Measurements from ENCODE around the gene ICE1. TPM values are rescaled to one million over a fixed set of nuclear protein-coding genes. Genes with fewer than 3 reads are reported as not detected.
A peak's percentile ranks its signal among the peaks of the same experiment; 100 is the strongest.

ICE1 gene
- polyA plus RNA-seq, 1 experiment: 23.4 TPM

- Histone ChIP-seq H3K27ac (ENCODE audit: low read depth, low read length) (no peak overlapping the region), H3K9me3 (ENCODE audit: control insufficient read depth, insufficient read depth, low read length) (no peaks in the 10 kb centered on the region; the same call in 1 of the 2 replicates), H3K27me3 (ENCODE audit: control insufficient read depth, insufficient read depth, low read length) (peaks cover 7% of the 10 kb centered on the region), H3K4me3 (ENCODE audit: low read depth, low read length) (peak overlapping the region; percentile 38)
- TF ChIP-seq, protein P1, sequence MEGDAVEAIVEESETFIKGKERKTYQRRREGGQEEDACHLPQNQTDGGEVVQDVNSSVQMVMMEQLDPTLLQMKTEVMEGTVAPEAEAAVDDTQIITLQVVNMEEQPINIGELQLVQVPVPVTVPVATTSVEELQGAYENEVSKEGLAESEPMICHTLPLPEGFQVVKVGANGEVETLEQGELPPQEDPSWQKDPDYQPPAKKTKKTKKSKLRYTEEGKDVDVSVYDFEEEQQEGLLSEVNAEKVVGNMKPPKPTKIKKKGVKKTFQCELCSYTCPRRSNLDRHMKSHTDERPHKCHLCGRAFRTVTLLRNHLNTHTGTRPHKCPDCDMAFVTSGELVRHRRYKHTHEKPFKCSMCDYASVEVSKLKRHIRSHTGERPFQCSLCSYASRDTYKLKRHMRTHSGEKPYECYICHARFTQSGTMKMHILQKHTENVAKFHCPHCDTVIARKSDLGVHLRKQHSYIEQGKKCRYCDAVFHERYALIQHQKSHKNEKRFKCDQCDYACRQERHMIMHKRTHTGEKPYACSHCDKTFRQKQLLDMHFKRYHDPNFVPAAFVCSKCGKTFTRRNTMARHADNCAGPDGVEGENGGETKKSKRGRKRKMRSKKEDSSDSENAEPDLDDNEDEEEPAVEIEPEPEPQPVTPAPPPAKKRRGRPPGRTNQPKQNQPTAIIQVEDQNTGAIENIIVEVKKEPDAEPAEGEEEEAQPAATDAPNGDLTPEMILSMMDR (IDR thresholded peaks at IDR 0.05; ENCODE audit: low read depth, low read length): no peak
- no peak for DNase-seq (ENCODE audit: low read depth, low spot score)
- CTCF ChIA-PET: interaction anchor here (0.8 to 2.0 kb wide), 5 partner anchors 9 to 1082 kb away, joined by 3 to 6 read pairs (median 5); no protein-coding TSS in a partner anchor
- POLR2A ChIA-PET: interaction anchor here (0.7 kb wide), 1 partner anchor 14 kb away, joined by 3 read pairs; no protein-coding TSS in a partner anchor
Measured at GRCh38 chr5:5494489-5495402, 72.3 kb downstream of the ICE1 start.

DNA sequence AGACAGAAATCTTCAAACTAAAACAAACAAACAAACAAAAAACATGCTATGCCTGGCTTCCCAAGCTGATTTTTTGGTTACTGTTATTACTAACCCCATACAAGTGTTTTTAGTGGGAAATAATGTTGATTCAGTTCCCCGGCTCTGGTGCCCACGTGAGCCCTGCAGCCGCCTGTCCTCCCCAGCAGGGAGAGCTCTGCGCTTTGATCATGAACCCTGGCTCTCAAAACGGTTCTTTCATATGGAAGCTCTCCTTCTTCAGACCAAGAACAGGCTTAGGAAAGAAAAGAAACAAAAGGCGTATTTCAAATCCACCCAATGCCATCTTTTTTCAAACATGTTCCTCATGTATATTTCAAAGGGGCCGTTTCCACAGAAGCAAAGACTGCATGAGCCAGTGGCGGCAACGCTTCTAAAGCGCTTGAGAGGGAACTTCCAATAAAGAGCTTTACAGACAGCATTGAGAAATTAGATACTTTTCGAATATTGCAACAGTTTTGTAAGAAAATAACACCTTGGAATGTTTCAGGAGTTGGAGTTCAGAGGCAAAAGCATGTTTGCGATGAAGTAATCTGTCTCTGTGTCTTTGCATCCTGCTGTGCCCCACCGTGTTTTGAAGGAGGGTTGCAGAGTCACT lies 74.8 kb downstream of the ICE1 start:
- Histone ChIP-seq H3K27ac (ENCODE audit: low read depth, low read length) (no peak overlapping the region), H3K9me3 (ENCODE audit: control insufficient read depth, insufficient read depth, low read length) (no peaks in the 10 kb centered on the region; the same call in 1 of the 2 replicates), H3K27me3 (ENCODE audit: control insufficient read depth, insufficient read depth, low read length) (peaks cover 7% of the 10 kb centered on the region), H3K4me3 (ENCODE audit: low read depth, low read length) (no peak overlapping the region)
- POLR2A ChIA-PET: interaction anchor here (0.6 kb wide), 1 partner anchor 879 kb away, joined by 3 read pairs; no protein-coding TSS in a partner anchor
- CTCF ChIA-PET: interaction anchor here (0.6 to 2.3 kb wide), 17 partner anchors 9 to 1717 kb away, joined by 3 to 22 read pairs (median 5); no protein-coding TSS in a partner anchor
- DNase-seq (ENCODE audit: low read depth, low spot score): no peak
- TF ChIP-seq, protein P1 (IDR thresholded peaks at IDR 0.05; ENCODE audit: low read depth, low read length): peak; percentile 80

DNA sequence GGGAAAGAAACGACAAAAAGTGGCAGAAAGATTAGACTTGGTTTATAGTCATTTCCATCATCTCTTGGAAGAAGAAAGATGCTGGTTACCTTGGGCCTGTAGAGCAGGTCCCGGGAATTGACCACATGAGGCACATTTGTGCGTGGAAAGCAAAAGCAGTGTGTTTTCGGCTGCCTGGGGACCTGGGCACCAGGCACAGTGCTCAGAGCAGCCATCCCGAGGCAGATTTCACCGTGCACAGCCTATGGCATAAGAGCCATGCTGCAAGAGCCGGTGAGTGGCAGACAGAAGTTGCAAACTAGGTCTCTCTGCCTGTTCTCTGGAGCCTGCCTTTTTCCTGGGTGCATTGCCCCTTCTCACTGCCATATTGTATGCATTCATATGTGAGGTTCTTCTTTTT lies 77.0 kb downstream of the ICE1 start:
- Histone ChIP-seq H3K9me3 (ENCODE audit: control insufficient read depth, insufficient read depth, low read length) (no peaks in the 10 kb centered on the region; the same call in 1 of the 2 replicates), H3K4me3 (ENCODE audit: low read depth, low read length) (no peak overlapping the region), H3K27me3 (ENCODE audit: control insufficient read depth, insufficient read depth, low read length) (peaks cover 7% of the 10 kb centered on the region), H3K27ac (ENCODE audit: low read depth, low read length) (no peak overlapping the region)
- TF ChIP-seq, protein P1 (IDR thresholded peaks at IDR 0.05; ENCODE audit: low read depth, low read length): no peak
- ChIA-PET CTCF (no interaction called here), POLR2A (no interaction called here)
- DNase-seq (ENCODE audit: low read depth, low spot score): no peak

GRCh38 chr5:5504325-5504724 lies 81.8 kb downstream of the ICE1 start:
- H3K9me3 ChIP-seq (ENCODE audit: control insufficient read depth, insufficient read depth, low read length): no peaks in the 10 kb centered on the region
- peaks cover 2% of the 10 kb centered on the region for H3K27me3 ChIP-seq (ENCODE audit: control insufficient read depth, insufficient read depth, low read length)
- no peak overlapping the region for H3K27ac ChIP-seq (ENCODE audit: low read depth, low read length)
- no peak for DNase-seq (ENCODE audit: low read depth, low spot score)
- H3K4me3 ChIP-seq (ENCODE audit: low read depth, low read length): no peak overlapping the region
- POLR2A ChIA-PET: no interaction called here
- TF ChIP-seq, protein P1 (IDR thresholded peaks at IDR 0.05; ENCODE audit: low read depth, low read length): no peak
- CTCF ChIA-PET: interaction anchor here (1.2 kb wide), 1 partner anchor 11 kb away, joined by 5 read pairs; no protein-coding TSS in a partner anchor

Measured in AG04450 (cell line).